Activated CD8-positive, alpha-beta T cell treated with anti-CD3 and anti-CD28 coated beads for 36 hours (primary cell): ENCODE results near the gene TOR4A. TPM values are rescaled to one million over a fixed set of nuclear protein-coding genes. Genes with fewer than 3 reads are reported as not detected.

Experiments
- ATAC-seq: fragments of 200-7000 bp; cut with Tn5 transposase; one replicate; pipeline ENCODE4 v1.10.0; 2021; ENCODE audit warnings: mild to moderate bottlenecking, moderate library complexity
- CTCF ChIA-PET: fragments of 350-600 bp; sonication (Branson Sonifier 250); formaldehyde crosslinking; loops from one replicate; lab custom pipeline; 2021; ENCODE audit warnings: antibody characterized with exemption; lab: Charles Lee
- POLR2A ChIA-PET: fragments of 350-600 bp; sonication (Branson Sonifier 250); formaldehyde crosslinking; loops from one replicate; lab custom pipeline; 2021; ENCODE audit warnings: antibody characterized with exemption; lab: Charles Lee
- DNase-seq: peaks from one replicate; pipeline ENCODE4 v3.0.0-alpha.2; 2020
- H3K27ac Mint-ChIP-seq: one replicate; pipeline ENCODE4 v1.8.0; 2021; ENCODE audit warnings: mild to moderate bottlenecking, mixed read lengths
- H3K27me3 Mint-ChIP-seq: one replicate; pipeline ENCODE4 v1.8.0; 2021; ENCODE audit warnings: mixed read lengths
- H3K36me3 Mint-ChIP-seq: one replicate; pipeline ENCODE4 v1.8.0; 2021; ENCODE audit warnings: low read depth, mixed read lengths
- H3K4me1 Mint-ChIP-seq: one replicate; pipeline ENCODE4 v1.8.0; 2021; ENCODE audit warnings: low read depth, mixed read lengths
- H3K4me3 Mint-ChIP-seq: one replicate; pipeline ENCODE4 v1.8.0; 2021; ENCODE audit warnings: mild to moderate bottlenecking, moderate library complexity, mixed read lengths
- H3K9me3 Mint-ChIP-seq: one replicate; pipeline ENCODE4 v1.8.0; 2021; ENCODE audit warnings: mixed read lengths
- intact Hi-C: fragments of 100-400 bp; cut with micrococcal nuclease; formaldehyde crosslinking; loops from one replicate; pipeline ENCODE4 v1.10.0; 2022
- total RNA-seq, 2 experiments: library from RNA; stranded (reverse); gene quantifications; one replicate each; pipeline ENCODE4 v1.2.3, GENCODE V29; 2021
- TF ChIP-seq, protein P1 (sequence below): fragments of 200-600 bp; IDR thresholded peaks from one replicate; pipeline ENCODE4 v1.8.0; 2022; ENCODE audit warnings: antibody characterized with exemption, mild to moderate bottlenecking

The TOR4A gene
- total RNA-seq, 2 experiments from 2014 or later, result 2.9 to 3.0 TPM

DNA sequence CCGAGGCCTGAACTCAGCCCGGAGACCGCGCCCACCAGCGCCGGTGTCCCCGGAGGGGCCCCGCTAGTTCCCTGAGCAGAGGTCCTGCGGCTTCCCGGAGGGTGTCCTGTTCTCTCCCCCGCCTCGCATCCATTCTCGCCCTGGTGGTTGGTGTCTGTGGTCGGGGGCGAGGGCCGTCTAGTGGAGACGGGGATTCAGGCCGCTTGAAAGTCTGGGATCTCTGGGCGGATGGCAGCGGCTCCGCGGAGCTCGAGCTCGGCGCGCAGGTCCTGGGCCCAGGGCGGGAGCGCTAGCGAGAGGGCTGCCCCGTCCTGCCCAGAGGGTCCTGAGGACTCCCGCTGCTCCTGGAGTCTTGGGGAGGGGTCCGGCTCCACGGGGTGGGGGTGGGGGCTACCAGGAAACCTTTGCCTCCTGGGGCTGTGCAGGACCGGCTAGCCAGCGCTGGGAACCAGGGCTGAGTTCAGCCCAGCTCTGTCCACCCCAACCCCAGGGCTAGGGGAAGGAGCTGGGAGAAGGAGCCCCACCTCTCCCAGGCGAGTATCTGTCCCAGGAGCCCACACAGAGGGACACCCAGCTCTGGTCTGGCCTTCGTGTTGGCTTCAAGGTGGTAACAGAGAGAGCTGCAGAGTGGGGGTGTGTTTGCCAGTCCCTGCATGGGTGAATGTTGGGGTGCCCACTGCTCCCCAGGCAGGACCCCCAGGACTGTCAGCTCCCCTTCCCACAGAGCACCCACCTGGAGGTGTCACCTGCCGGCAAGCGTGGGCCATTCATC lies 4.0 kb downstream of the TOR4A start:
- H3K36me3 Mint-ChIP-seq, result no peaks in the 10 kb centered on the region

DNA sequence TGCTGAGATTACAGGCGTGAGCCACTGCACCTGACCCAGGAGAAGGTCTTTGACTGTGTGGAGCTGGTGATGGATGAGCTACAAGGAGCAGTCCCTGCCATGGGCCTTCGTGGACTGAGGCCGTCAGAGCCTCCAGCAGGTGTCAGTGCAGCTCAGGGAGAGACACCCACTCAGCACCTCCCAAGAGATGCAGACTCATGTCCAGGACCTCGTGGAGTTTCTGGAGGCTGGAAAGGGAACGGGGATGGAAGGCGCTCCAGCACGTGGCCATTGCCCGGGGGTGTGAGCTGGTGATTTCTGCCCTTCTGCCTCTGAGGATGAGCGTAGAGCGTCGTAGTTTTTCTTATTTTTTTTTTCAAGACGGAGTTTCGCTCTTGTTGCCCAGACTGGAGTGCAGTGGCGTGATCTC lies 9.5 kb downstream of the TOR4A start:
- DNase-seq, result peak; percentile 53
- no peaks in the 10 kb centered on the region for H3K4me1 Mint-ChIP-seq
- no peak overlapping the region for H3K4me3 Mint-ChIP-seq
- peaks cover 6% of the 10 kb centered on the region for H3K27me3 Mint-ChIP-seq
- H3K9me3 Mint-ChIP-seq, result no peaks in the 10 kb centered on the region
- ATAC-seq, result peak; percentile 71
- H3K36me3 Mint-ChIP-seq, result no peaks in the 10 kb centered on the region
- TF ChIP-seq, protein P1, sequence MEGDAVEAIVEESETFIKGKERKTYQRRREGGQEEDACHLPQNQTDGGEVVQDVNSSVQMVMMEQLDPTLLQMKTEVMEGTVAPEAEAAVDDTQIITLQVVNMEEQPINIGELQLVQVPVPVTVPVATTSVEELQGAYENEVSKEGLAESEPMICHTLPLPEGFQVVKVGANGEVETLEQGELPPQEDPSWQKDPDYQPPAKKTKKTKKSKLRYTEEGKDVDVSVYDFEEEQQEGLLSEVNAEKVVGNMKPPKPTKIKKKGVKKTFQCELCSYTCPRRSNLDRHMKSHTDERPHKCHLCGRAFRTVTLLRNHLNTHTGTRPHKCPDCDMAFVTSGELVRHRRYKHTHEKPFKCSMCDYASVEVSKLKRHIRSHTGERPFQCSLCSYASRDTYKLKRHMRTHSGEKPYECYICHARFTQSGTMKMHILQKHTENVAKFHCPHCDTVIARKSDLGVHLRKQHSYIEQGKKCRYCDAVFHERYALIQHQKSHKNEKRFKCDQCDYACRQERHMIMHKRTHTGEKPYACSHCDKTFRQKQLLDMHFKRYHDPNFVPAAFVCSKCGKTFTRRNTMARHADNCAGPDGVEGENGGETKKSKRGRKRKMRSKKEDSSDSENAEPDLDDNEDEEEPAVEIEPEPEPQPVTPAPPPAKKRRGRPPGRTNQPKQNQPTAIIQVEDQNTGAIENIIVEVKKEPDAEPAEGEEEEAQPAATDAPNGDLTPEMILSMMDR, result no peak
- no peak overlapping the region for H3K27ac Mint-ChIP-seq
- ChIA-PET CTCF (interaction anchor here (0.6 to 1.8 kb wide), 17 partner anchors 14 to 254 kb away, joined by 3 to 8 read pairs (median 3); partner anchors contain the start of genes EXD3, NOXA1 and NRARP), POLR2A (interaction anchor here (0.8 to 1.4 kb wide), 3 partner anchors 10 to 30 kb away, joined by 3 to 4 read pairs (median 3); partner anchors contain the start of gene TOR4A)
- intact Hi-C loops, result no loop called here

More for the DNA sequence above, 4.0 kb downstream of the TOR4A start:
- Mint-ChIP-seq H3K4me3 (no peak overlapping the region), H3K27me3 (peaks cover 9% of the 10 kb centered on the region), H3K9me3 (no peaks in the 10 kb centered on the region), H3K4me1 (peaks cover 10% of the 10 kb centered on the region), H3K27ac (no peak overlapping the region)
- CTCF ChIA-PET, result no interaction called here
- ATAC-seq (no peak), DNase-seq (no peak)
- POLR2A ChIA-PET, result interaction anchor here (1.2 kb wide), 2 partner anchors 41 to 126 kb away, joined by 3 to 4 read pairs; no protein-coding TSS in a partner anchor
- TF ChIP-seq, protein P1, result no peak
- intact Hi-C loops, result no loop called here

DNA sequence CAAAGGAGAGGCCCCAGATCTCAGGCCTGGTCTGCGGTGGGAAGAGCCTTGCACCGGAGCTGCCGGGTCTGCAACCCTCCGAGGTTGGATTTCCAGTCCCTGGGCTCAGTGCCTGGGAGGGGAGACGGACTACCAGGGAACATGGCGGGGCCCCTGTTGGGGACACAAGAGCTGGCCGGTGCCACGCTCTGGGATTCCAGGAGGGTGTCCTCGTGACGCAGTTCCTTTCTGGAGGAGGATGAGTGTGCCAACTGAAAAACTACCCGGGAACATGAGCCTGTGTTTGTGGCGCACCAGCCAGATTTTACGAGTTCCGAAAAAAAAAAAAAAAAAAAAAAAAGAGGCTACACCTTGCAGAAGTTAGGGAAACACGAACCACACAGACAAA lies 15.6 kb downstream of the TOR4A start:
- intact Hi-C loops, result loop anchor here (10.0 kb wide), 1 partner anchor 112 kb away; no protein-coding TSS in a partner anchor
- no peak for DNase-seq
- Mint-ChIP-seq H3K9me3 (no peaks in the 10 kb centered on the region), H3K4me3 (no peak overlapping the region), H3K27me3 (peaks cover 29% of the 10 kb centered on the region), H3K27ac (no peak overlapping the region), H3K36me3 (no peaks in the 10 kb centered on the region), H3K4me1 (peaks cover 3% of the 10 kb centered on the region)
- ChIA-PET CTCF (interaction anchor here (1.5 kb wide), 1 partner anchor 130 kb away, joined by 3 read pairs; the partner anchor contains the start of gene EXD3), POLR2A (interaction anchor here (1.1 kb wide), 1 partner anchor 13 kb away, joined by 3 read pairs; no protein-coding TSS in a partner anchor)
- no peak for ATAC-seq
- TF ChIP-seq, protein P1, result no peak

DNA sequence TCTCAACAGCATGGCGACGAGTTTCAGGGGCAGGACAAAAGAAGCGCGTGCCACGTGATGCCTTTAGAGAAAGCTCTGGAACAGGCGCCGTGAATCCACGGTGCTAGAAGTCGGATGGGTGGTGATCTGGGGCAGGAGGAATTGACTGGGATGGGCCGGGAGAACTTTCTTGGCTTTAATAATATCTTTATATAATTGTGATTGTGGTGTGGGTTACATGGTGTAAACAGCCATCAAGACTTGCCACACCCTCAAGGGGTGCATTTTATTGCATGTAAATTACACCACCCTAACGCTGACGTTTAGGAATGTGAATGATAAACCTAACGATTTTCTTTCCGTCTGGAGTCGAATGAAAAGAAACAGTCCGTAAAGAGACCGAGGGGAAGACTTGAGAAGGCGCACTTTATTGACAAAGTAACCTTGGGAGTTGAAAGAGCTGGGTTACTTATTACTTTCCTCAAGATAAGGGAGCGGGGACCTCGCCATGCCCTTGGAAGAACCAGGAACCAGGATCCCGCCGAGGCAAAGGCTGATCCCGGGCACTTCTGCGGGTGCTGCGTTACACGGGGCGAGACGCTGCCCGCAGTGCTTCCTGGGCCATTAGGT lies 16.1 kb downstream of the TOR4A start:
- ChIA-PET CTCF (interaction anchor here (1.5 kb wide), 2 partner anchors 129 to 150 kb away, joined by 3 to 4 read pairs; partner anchors contain the start of gene EXD3), POLR2A (interaction anchor here (1.1 kb wide), 1 partner anchor 13 kb away, joined by 3 read pairs; no protein-coding TSS in a partner anchor)
- Mint-ChIP-seq H3K4me1 (peaks cover 3% of the 10 kb centered on the region), H3K27ac (no peak overlapping the region), H3K27me3 (peaks cover 33% of the 10 kb centered on the region), H3K9me3 (no peaks in the 10 kb centered on the region), H3K36me3 (no peaks in the 10 kb centered on the region), H3K4me3 (no peak overlapping the region)
- no peak for ATAC-seq
- no peak for DNase-seq
- intact Hi-C loops, result loop anchor here (10.0 kb wide), 1 partner anchor 111 kb away; no protein-coding TSS in a partner anchor
- TF ChIP-seq, protein P1, result no peak
